Liver (tissue), 3 donors: Measurements from ENCODE around the gene PRKAA2.

ENCODE experiments used
- CTCF ChIP-seq: fragments of 150-350 bp; IDR thresholded peaks from 2 replicates; pipeline ENCODE4 v1.5.1; 2017; ENCODE audit warnings: improper control_type of control experiment, low read depth, low read length; ENCODE audit not compliant: missing input control
- MAX ChIP-seq: IDR thresholded peaks from 2 replicates; pipeline ENCODE4 v1.6.1; 2016; ENCODE audit warnings: antibody characterized with exemption
- REST ChIP-seq: IDR thresholded peaks from 2 replicates; pipeline ENCODE4 v1.6.1; 2016; ENCODE audit warnings: antibody characterized with exemption, mild to moderate bottlenecking
- SP1 ChIP-seq: IDR thresholded peaks from 2 replicates; pipeline ENCODE4 v1.6.1; 2018; ENCODE audit warnings: antibody characterized with exemption, mild to moderate bottlenecking
- donor health status: healthy.
- donor health status: healthy.

- TF ChIP-seq CTCF (no peak), REST (no peak), SP1 (no peak), MAX (no peak)
These were observed 17.5 kb upstream of the PRKAA2 start for GRCh38 chr1:56627636-56628039.
